ENCODE data around the gene MMAB.

DNA sequence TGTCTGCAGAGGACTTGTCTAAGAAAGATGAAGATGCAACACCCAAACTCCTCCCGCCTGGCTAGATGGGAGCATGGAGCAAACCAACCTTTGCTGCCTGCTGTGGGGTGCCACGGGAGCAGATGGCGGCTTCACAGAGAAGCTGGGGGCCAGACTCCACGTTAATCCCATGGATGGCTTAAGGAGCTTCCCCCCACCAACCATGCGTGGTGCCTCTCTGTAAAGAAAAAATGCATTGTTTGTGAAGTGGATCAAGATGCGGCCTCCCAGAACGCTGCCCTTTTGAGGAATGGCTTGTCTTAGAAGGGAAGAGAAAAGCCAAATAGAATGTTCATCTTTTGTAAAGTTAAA lies 15.9 kb upstream of the MMAB start:
- TF ChIP-seq POLR2AphosphoS5 (IDR thresholded peaks at IDR 0.05) = no peak
- TF ChIP-seq, protein P1, sequence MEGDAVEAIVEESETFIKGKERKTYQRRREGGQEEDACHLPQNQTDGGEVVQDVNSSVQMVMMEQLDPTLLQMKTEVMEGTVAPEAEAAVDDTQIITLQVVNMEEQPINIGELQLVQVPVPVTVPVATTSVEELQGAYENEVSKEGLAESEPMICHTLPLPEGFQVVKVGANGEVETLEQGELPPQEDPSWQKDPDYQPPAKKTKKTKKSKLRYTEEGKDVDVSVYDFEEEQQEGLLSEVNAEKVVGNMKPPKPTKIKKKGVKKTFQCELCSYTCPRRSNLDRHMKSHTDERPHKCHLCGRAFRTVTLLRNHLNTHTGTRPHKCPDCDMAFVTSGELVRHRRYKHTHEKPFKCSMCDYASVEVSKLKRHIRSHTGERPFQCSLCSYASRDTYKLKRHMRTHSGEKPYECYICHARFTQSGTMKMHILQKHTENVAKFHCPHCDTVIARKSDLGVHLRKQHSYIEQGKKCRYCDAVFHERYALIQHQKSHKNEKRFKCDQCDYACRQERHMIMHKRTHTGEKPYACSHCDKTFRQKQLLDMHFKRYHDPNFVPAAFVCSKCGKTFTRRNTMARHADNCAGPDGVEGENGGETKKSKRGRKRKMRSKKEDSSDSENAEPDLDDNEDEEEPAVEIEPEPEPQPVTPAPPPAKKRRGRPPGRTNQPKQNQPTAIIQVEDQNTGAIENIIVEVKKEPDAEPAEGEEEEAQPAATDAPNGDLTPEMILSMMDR (IDR thresholded peaks at IDR 0.05) = no peak
- no peak for TF ChIP-seq POLR2A (IDR thresholded peaks at IDR 0.05)
- TF ChIP-seq EP300 (IDR thresholded peaks at IDR 0.05; ENCODE audit: low read depth) = no peak

Measured in transverse colon (tissue), 4 donors.